DND-41 (cell line): Measurements from ENCODE around the gene FGF14.

Experiments used
- ATAC-seq: fragments of 200-7000 bp; cut with Tn5 transposase; 3 replicates; pipeline ENCODE4 v1.9.1; 2021; ENCODE audit warnings: low read depth; ENCODE audit not compliant: insufficient read depth
- DNase-seq: peaks from one replicate; pipeline ENCODE4 v3.0.0-alpha.2; 2020
- H2AFZ ChIP-seq: 2 replicates; pipeline ENCODE4 v1.6.0; 2012; ENCODE audit warnings: low read depth, low read length
- H3K27ac ChIP-seq: 2 replicates; pipeline ENCODE4 v1.5.1; 2012; ENCODE audit warnings: low read length, inconsistent platforms
- H3K27me3 ChIP-seq: fragments of 200-600 bp; sonication (generic); 2 replicates; pipeline ENCODE4 v1.6.0; 2012; ENCODE audit warnings: low read length, mild to moderate bottlenecking, inconsistent platforms; ENCODE audit not compliant: insufficient read depth, poor library complexity
- H3K36me3 ChIP-seq: 2 replicates; pipeline ENCODE4 v1.5.1; 2012; ENCODE audit warnings: low read length, inconsistent platforms; ENCODE audit not compliant: insufficient read depth
- H3K4me1 ChIP-seq: 2 replicates; pipeline ENCODE4 v1.5.1; 2012; ENCODE audit warnings: mild to moderate bottlenecking, low read length; ENCODE audit not compliant: insufficient read depth
- H3K4me2 ChIP-seq: 2 replicates; pipeline ENCODE4 v1.6.0; 2012; ENCODE audit warnings: mild to moderate bottlenecking, moderate library complexity, low read length, inconsistent platforms; ENCODE audit not compliant: insufficient read depth
- H3K4me3 ChIP-seq, 2 experiments: fragments of 200-600 bp in 1 of 2; shearing (Covaris generic) in 1 of 2; 2 replicates each; pipeline ENCODE4 v1.5.1; 2012 to 2016; ENCODE audit warnings: inconsistent platforms in 2 of 2, low read length in 2 of 2, mild to moderate bottlenecking in 2 of 2, low read depth in 1 of 2, moderate library complexity in 1 of 2
- H3K79me2 ChIP-seq: 2 replicates; pipeline ENCODE4 v1.6.0; 2012; ENCODE audit warnings: low read length, inconsistent platforms; ENCODE audit not compliant: insufficient read depth
- H3K9ac ChIP-seq: 2 replicates; pipeline ENCODE4 v1.6.0; 2012; ENCODE audit warnings: low read depth, mild to moderate bottlenecking, inconsistent platforms, low read length, moderate library complexity
- H3K9me3 ChIP-seq: 2 replicates; pipeline ENCODE4 v1.5.1; 2012; ENCODE audit warnings: low read length, moderate library complexity, mild to moderate bottlenecking, inconsistent platforms; ENCODE audit not compliant: insufficient read depth, severe bottlenecking
- H4K20me1 ChIP-seq: 2 replicates; pipeline ENCODE4 v1.6.0; 2012; ENCODE audit warnings: low read length; ENCODE audit not compliant: insufficient read depth
- EZH2 ChIP-seq: IDR thresholded peaks from 3 replicates; pipeline ENCODE4 v1.6.1; 2012; ENCODE audit warnings: borderline replicate concordance, low read depth, mild to moderate bottlenecking, moderate library complexity, low read length, inconsistent platforms; ENCODE audit not compliant: severe bottlenecking
- TF ChIP-seq, protein P1 (sequence below): IDR thresholded peaks from 2 replicates; pipeline ENCODE4 v1.5.1; 2012; ENCODE audit warnings: borderline replicate concordance, low read length, moderate library complexity, mild to moderate bottlenecking; ENCODE audit not compliant: poor library complexity, severe bottlenecking; ENCODE audit errors: extremely low read depth

Gene FGF14

DNA sequence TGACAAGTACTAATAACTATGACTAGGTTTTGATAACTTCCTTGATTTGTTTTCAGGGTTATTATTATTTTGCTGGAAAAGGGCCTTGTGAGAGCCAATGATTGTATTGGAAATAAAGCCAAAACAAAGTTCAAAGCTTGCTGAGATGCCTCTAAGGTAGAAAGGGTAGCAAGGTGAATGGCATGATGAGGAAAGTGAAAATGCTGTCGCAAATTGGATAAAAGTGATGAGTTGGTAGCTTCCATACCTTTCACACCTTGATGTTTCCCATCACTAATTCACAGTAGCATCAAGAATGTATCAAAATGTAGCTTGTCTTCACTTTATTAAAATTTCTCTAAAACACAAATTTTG is 259.4 kb downstream of the FGF14 start:
- H3K27me3 ChIP-seq, result peaks cover 3% of the 10 kb centered on the region
- H3K9ac ChIP-seq, result no peak overlapping the region
- no peak overlapping the region for H3K4me2 ChIP-seq
- DNase-seq, result no peak
- H3K36me3 ChIP-seq, result no peaks in the 10 kb centered on the region
- H2AFZ ChIP-seq, result no peak overlapping the region
- no peaks in the 10 kb centered on the region for H3K79me2 ChIP-seq
- no peak overlapping the region for H3K27ac ChIP-seq
- no peak overlapping the region for H3K4me3 ChIP-seq
- ATAC-seq, result no peak
- no peaks in the 10 kb centered on the region for H3K9me3 ChIP-seq
- H3K4me1 ChIP-seq, result no peaks in the 10 kb centered on the region
- H4K20me1 ChIP-seq, result no peaks in the 10 kb centered on the region
- TF ChIP-seq, protein P1, sequence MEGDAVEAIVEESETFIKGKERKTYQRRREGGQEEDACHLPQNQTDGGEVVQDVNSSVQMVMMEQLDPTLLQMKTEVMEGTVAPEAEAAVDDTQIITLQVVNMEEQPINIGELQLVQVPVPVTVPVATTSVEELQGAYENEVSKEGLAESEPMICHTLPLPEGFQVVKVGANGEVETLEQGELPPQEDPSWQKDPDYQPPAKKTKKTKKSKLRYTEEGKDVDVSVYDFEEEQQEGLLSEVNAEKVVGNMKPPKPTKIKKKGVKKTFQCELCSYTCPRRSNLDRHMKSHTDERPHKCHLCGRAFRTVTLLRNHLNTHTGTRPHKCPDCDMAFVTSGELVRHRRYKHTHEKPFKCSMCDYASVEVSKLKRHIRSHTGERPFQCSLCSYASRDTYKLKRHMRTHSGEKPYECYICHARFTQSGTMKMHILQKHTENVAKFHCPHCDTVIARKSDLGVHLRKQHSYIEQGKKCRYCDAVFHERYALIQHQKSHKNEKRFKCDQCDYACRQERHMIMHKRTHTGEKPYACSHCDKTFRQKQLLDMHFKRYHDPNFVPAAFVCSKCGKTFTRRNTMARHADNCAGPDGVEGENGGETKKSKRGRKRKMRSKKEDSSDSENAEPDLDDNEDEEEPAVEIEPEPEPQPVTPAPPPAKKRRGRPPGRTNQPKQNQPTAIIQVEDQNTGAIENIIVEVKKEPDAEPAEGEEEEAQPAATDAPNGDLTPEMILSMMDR, result no peak
- TF ChIP-seq EZH2, result no peak

DNA sequence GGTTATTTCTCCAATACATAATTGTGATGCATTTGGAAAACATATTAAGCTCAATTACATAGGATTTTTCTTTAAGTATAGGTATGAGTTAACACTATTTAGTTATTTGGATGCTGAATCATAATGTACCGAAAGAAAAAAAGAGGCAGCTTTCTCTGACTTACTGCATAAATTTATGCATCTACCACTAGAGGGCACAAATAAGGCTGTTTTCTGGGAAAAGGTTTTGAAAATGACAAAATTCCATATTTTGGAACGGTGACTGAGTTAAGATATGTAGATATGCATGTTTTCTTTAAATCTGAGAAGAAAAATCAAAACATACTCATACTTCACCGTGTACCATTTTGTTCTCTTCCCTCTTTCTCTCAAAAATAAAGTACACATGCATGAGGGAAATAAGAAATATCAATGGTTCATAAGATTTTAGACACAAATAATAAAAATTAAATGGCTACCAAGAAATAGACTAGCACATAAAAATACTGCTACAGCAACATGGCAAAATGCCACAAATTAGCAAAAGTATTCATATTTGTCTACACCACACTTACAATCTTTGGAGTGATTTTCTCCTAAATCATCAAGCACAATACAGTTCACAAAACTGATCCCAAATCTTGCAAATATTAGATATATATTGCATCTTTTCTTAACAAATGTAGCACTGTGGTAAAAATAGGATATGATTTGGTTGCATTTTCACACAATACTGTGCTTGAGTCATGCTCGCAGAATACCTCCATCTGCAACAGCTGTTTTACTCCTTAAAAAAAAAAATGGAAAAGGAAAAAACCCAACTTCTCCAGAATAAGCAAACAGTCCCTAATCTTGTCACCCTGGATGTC is 260.0 kb downstream of the FGF14 start:
- TF ChIP-seq, protein P1, result peak; percentile 66
- no peak for TF ChIP-seq EZH2
- Histone ChIP-seq H3K4me2 (no peak overlapping the region), H3K4me3 (no peak overlapping the region), H4K20me1 (no peaks in the 10 kb centered on the region), H2AFZ (no peak overlapping the region), H3K9me3 (no peaks in the 10 kb centered on the region), H3K27me3 (peaks cover 3% of the 10 kb centered on the region), H3K79me2 (no peaks in the 10 kb centered on the region), H3K36me3 (no peaks in the 10 kb centered on the region), H3K4me1 (no peaks in the 10 kb centered on the region), H3K27ac (no peak overlapping the region), H3K9ac (no peak overlapping the region)
- ATAC-seq, result no peak
- no peak for DNase-seq

DNA sequence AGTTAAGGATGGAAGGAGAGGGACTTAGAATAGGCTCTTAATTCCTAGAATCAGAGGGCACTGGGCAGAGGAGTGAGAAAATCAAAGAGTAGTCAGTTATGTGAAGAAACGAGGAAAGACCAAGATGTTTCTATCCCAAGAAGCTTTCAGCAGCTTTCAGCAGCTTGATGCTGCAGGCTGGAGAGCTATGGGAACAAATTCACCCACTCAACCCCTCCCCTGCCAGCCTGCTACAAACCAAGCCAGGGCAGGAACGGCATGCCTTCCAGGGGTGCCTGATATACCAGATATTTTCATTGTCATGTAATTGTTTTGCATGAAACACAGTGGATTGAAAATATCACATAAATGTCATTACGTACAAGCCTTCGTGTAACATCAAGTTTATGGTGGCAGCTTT is 262.2 kb downstream of the FGF14 start:
- no peak overlapping the region for H3K27ac ChIP-seq
- H3K4me1 ChIP-seq, result no peaks in the 10 kb centered on the region
- H3K79me2 ChIP-seq, result no peaks in the 10 kb centered on the region
- H3K4me2 ChIP-seq, result no peak overlapping the region
- no peak overlapping the region for H2AFZ ChIP-seq
- H3K4me3 ChIP-seq, result no peak overlapping the region
- no peak for TF ChIP-seq EZH2
- TF ChIP-seq, protein P1, result no peak
- H3K9ac ChIP-seq, result no peak overlapping the region
- H3K36me3 ChIP-seq, result no peaks in the 10 kb centered on the region
- H3K9me3 ChIP-seq, result no peaks in the 10 kb centered on the region
- no peaks in the 10 kb centered on the region for H4K20me1 ChIP-seq
- H3K27me3 ChIP-seq, result peaks cover 3% of the 10 kb centered on the region
- DNase-seq (no peak), ATAC-seq (no peak)
